Neural cell (in vitro differentiated cells): Measurements from ENCODE around the gene FLT1. TPM values are rescaled to one million over a fixed set of nuclear protein-coding genes. Genes with fewer than 3 reads are reported as not detected.

Experiments
- H2AFZ ChIP-seq: fragments of 200-600, 300-800 bp; sonication (generic), shearing (Covaris generic); 2 replicates; pipeline ENCODE4 v1.6.0; 2014; ENCODE audit warnings: low read depth, mild to moderate bottlenecking, antibody characterized with exemption, low read length, moderate library complexity
- H3F3A ChIP-seq: fragments of 200-600 bp; shearing (Covaris generic); 2 replicates; pipeline ENCODE4 v1.6.1; 2016; ENCODE audit warnings: mild to moderate bottlenecking, moderate library complexity, mixed read lengths, antibody characterized with exemption, low read length; ENCODE audit not compliant: insufficient read depth, poor library complexity, severe bottlenecking
- H3K27ac ChIP-seq: fragments of 200-600, 300-800 bp; sonication (generic), shearing (Covaris generic); 2 replicates; pipeline ENCODE4 v1.5.1; 2014; ENCODE audit warnings: mild to moderate bottlenecking, low read length, moderate library complexity
- H3K27me3 ChIP-seq: fragments of 300-800, 200-600 bp; sonication (generic), shearing (Covaris generic); 2 replicates; pipeline ENCODE4 v1.6.0; 2014; ENCODE audit warnings: mild to moderate bottlenecking, low read depth, low read length, moderate library complexity; ENCODE audit not compliant: insufficient read depth
- H3K36me3 ChIP-seq: fragments of 300-800, 200-600 bp; sonication (generic), shearing (Covaris generic); 2 replicates; pipeline ENCODE4 v1.5.1; 2014; ENCODE audit warnings: mild to moderate bottlenecking, antibody characterized with exemption, low read length, moderate library complexity; ENCODE audit not compliant: insufficient read depth
- H3K4me2 ChIP-seq: fragments of 300-800, 200-600 bp; sonication (generic), shearing (Covaris generic); 2 replicates; pipeline ENCODE4 v1.6.0; 2014; ENCODE audit warnings: mild to moderate bottlenecking, low read length
- H3K4me3 ChIP-seq: fragments of 300-800, 200-600 bp; sonication (generic), shearing (Covaris generic); 2 replicates; pipeline ENCODE4 v1.5.1; 2014; ENCODE audit warnings: mild to moderate bottlenecking, low read length, moderate library complexity
- H3K79me2 ChIP-seq: fragments of 200-600 bp; shearing (Covaris generic); replicated peaks from 2 replicates; pipeline ENCODE4 v1.6.0; 2014; ENCODE audit warnings: mild to moderate bottlenecking, low read length, moderate library complexity; ENCODE audit not compliant: insufficient read depth
- H3K9ac ChIP-seq: fragments of 300-800, 200-600 bp; sonication (generic), shearing (Covaris generic); 2 replicates; pipeline ENCODE4 v1.6.1; 2016; ENCODE audit warnings: mild to moderate bottlenecking, low read length, mixed read lengths
- H3K9me2 ChIP-seq: fragments of 200-600 bp; shearing (Covaris generic); 2 replicates; pipeline ENCODE4 v1.6.1; 2016; ENCODE audit warnings: mild to moderate bottlenecking, low read length, mixed read lengths; ENCODE audit not compliant: insufficient read depth
- H3K9me3 ChIP-seq: fragments of 200-600, 300-800 bp; sonication (generic), shearing (Covaris generic); 2 replicates; pipeline ENCODE4 v1.6.1; 2016; ENCODE audit warnings: mild to moderate bottlenecking, mixed run types, low read length, moderate library complexity, mixed read lengths
- H4K20me1 ChIP-seq: fragments of 200-600 bp; shearing (Covaris generic); 2 replicates; pipeline ENCODE4 v1.6.1; 2016; ENCODE audit warnings: mild to moderate bottlenecking, mixed run types; ENCODE audit not compliant: insufficient read depth
- CTCF ChIP-seq: fragments of 450-650 bp; IDR thresholded peaks from 2 replicates; pipeline ENCODE4 v1.5.1; 2014; ENCODE audit warnings: antibody characterized with exemption, mild to moderate bottlenecking, moderate library complexity; ENCODE audit not compliant: poor library complexity, severe bottlenecking
- EP300 ChIP-seq: fragments of 450-650 bp; conservative IDR thresholded peaks from 2 replicates; pipeline ENCODE4 v1.6.1; 2014; ENCODE audit warnings: antibody characterized with exemption, mild to moderate bottlenecking, moderate library complexity; ENCODE audit not compliant: poor library complexity, severe bottlenecking
- EZH2 ChIP-seq: fragments of 200-600, 300-800 bp; shearing (Covaris generic), sonication (generic); IDR thresholded peaks from 2 replicates; pipeline ENCODE4 v1.6.1; 2014; ENCODE audit warnings: antibody characterized with exemption, low read length, borderline replicate concordance, mild to moderate bottlenecking; ENCODE audit not compliant: insufficient read depth, poor library complexity, severe bottlenecking
- MXI1 ChIP-seq: fragments of 450-650 bp; conservative IDR thresholded peaks from 2 replicates; pipeline ENCODE4 v1.6.1; 2014; ENCODE audit warnings: antibody characterized with exemption, mild to moderate bottlenecking; ENCODE audit not compliant: poor library complexity, severe bottlenecking
- POLR2AphosphoS5 ChIP-seq: IDR thresholded peaks from 2 replicates; pipeline ENCODE4 v1.6.1; 2012
- RAD21 ChIP-seq: fragments of 450-650 bp; conservative IDR thresholded peaks from 2 replicates; pipeline ENCODE4 v1.6.1; 2014; ENCODE audit warnings: antibody characterized with exemption, mild to moderate bottlenecking, moderate library complexity
- SMC3 ChIP-seq: fragments of 450-650 bp; conservative IDR thresholded peaks from 2 replicates; pipeline ENCODE4 v1.6.1; 2014; ENCODE audit warnings: antibody characterized with exemption, mild to moderate bottlenecking, moderate library complexity; ENCODE audit not compliant: poor library complexity
- TAF1 ChIP-seq: IDR thresholded peaks from 2 replicates; pipeline ENCODE4 v1.6.1; 2012; ENCODE audit warnings: low read depth
- polyA plus RNA-seq: library from polyadenylated mRNA; depleted of rRNA; stranded (reverse); fragments of >200 nt; gene quantifications from 2 replicates; pipeline ENCODE4 v1.2.3, GENCODE V29; 2014
- TF ChIP-seq, protein P1 (sequence below): IDR thresholded peaks from 2 replicates; pipeline ENCODE4 v1.6.1; 2012; ENCODE audit warnings: borderline replicate concordance

FLT1 gene
- polyA plus RNA-seq, 1 donor from 2014 or later, result not detected

DNA sequence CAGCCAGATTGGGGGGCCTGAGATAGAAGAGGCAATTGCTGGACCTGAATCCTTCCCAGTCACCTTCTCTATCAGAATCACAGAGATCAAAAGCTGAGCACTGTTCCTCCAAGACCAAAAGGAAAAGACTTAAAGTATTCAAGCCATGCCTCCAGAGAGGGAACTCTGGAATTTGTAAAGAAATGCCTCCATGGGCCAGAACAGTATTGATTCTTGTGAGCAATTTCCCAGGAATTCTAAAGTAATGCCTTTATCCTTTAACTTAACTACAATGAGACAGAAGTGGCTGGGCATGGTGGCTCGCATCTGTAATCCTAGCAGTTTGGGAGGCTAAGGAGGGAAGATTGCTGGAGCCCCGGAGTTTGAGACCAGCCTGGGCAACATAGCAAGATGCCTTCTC lies 148.8 kb downstream of the FLT1 start:
- Histone ChIP-seq H3K9ac (no peak overlapping the region), H4K20me1 (no peaks in the 10 kb centered on the region), H2AFZ (no peak overlapping the region), H3K79me2 (no peaks in the 10 kb centered on the region), H3K27me3 (no peaks in the 10 kb centered on the region), H3K36me3 (no peaks in the 10 kb centered on the region), H3K9me2 (no peaks in the 10 kb centered on the region), H3K27ac (no peak overlapping the region), H3K4me3 (no peak overlapping the region), H3K9me3 (no peaks in the 10 kb centered on the region), H3K4me2 (no peak overlapping the region), H3F3A (no peaks in the 10 kb centered on the region)
- TF ChIP-seq RAD21, result no peak
- no peak for TF ChIP-seq POLR2AphosphoS5
- no peak for TF ChIP-seq EP300
- TF ChIP-seq EZH2, result no peak
- no peak for TF ChIP-seq SMC3
- no peak for TF ChIP-seq TAF1
- TF ChIP-seq CTCF, result no peak
- no peak for TF ChIP-seq MXI1
- TF ChIP-seq, protein P1, sequence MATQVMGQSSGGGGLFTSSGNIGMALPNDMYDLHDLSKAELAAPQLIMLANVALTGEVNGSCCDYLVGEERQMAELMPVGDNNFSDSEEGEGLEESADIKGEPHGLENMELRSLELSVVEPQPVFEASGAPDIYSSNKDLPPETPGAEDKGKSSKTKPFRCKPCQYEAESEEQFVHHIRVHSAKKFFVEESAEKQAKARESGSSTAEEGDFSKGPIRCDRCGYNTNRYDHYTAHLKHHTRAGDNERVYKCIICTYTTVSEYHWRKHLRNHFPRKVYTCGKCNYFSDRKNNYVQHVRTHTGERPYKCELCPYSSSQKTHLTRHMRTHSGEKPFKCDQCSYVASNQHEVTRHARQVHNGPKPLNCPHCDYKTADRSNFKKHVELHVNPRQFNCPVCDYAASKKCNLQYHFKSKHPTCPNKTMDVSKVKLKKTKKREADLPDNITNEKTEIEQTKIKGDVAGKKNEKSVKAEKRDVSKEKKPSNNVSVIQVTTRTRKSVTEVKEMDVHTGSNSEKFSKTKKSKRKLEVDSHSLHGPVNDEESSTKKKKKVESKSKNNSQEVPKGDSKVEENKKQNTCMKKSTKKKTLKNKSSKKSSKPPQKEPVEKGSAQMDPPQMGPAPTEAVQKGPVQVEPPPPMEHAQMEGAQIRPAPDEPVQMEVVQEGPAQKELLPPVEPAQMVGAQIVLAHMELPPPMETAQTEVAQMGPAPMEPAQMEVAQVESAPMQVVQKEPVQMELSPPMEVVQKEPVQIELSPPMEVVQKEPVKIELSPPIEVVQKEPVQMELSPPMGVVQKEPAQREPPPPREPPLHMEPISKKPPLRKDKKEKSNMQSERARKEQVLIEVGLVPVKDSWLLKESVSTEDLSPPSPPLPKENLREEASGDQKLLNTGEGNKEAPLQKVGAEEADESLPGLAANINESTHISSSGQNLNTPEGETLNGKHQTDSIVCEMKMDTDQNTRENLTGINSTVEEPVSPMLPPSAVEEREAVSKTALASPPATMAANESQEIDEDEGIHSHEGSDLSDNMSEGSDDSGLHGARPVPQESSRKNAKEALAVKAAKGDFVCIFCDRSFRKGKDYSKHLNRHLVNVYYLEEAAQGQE, result no peak

DNA sequence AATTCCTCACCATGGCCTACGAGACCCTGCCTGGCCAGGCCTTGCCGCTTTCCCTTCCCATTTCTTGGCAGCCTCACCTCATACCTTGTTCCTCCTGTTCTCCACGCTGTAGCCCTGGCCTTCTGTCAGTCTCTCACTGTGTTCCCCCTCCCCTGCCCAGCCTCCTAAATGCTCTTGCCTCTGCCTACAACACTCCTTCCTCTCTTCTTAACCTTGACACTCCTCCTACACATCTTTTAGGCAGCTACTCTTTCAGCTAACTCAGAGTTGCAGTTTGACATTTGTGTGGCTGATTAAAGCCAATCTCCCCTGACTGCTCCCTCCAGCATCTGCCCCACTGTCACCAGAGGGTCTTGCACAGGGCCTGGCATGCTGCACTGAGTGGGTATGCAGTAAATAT lies 150.8 kb downstream of the FLT1 start:
- TF ChIP-seq EP300, result no peak
- TF ChIP-seq, protein P1, result no peak
- no peak for TF ChIP-seq MXI1
- TF ChIP-seq POLR2AphosphoS5, result no peak
- TF ChIP-seq RAD21, result no peak
- TF ChIP-seq TAF1, result no peak
- TF ChIP-seq EZH2, result no peak
- TF ChIP-seq SMC3, result no peak
- TF ChIP-seq CTCF, result no peak
- no peaks in the 10 kb centered on the region for H3K36me3 ChIP-seq
- H2AFZ ChIP-seq, result no peak overlapping the region
- H3K4me2 ChIP-seq, result no peak overlapping the region
- H4K20me1 ChIP-seq, result no peaks in the 10 kb centered on the region
- no peaks in the 10 kb centered on the region for H3F3A ChIP-seq
- no peaks in the 10 kb centered on the region for H3K9me3 ChIP-seq
- no peak overlapping the region for H3K27ac ChIP-seq
- H3K79me2 ChIP-seq, result no peaks in the 10 kb centered on the region
- H3K9ac ChIP-seq, result no peak overlapping the region
- no peak overlapping the region for H3K4me3 ChIP-seq
- no peaks in the 10 kb centered on the region for H3K27me3 ChIP-seq
- no peaks in the 10 kb centered on the region for H3K9me2 ChIP-seq
